HEK293 (cell line): ENCODE measurements around the gene SCN4B.

ENCODE experiments used
- CTCF ChIA-PET: fragments of 350-600 bp; formaldehyde crosslinking; extraction: SDS; loops from one replicate; lab custom pipeline; 2021; ENCODE audit warnings: antibody characterized with exemption; lab: Yijun Ruan, JAX
- POLR2A ChIA-PET: fragments of 300-600 bp; formaldehyde crosslinking; extraction: SDS; loops from one replicate; lab custom pipeline; 2020; ENCODE audit warnings: antibody characterized with exemption, inconsistent platforms; lab: Yijun Ruan, JAX
- H3K27ac ChIP-seq: fragments of 200-500 bp; sonication (Bioruptor generic); 2 replicates; pipeline ENCODE4 v1.5.1; 2014; ENCODE audit warnings: low read depth, low read length, control low read depth, inconsistent platforms; ENCODE audit errors: extremely low read depth
- H3K36me3 ChIP-seq, 2 experiments: fragments of 200-500 bp in 1 of 2; sonication (Bioruptor generic) in 1 of 2; 1 replicate in 1 of 2; 2 replicates in 1 of 2; pipeline ENCODE4 v1.5.1; 2014 to 2017; ENCODE audit warnings: inconsistent platforms in 2 of 2, low read length in 2 of 2; ENCODE audit not compliant: control insufficient read depth in 2 of 2, insufficient read depth in 1 of 2
- H3K4me1 ChIP-seq: fragments of 200-500 bp; sonication (Bioruptor generic); 2 replicates; pipeline ENCODE4 v1.5.1; 2014; ENCODE audit warnings: mild to moderate bottlenecking, low read length, inconsistent platforms; ENCODE audit not compliant: control insufficient read depth, insufficient read depth
- H3K4me3 ChIP-seq: 2 replicates; pipeline ENCODE4 v1.5.1; 2011; ENCODE audit warnings: low read depth, mild to moderate bottlenecking, control low read depth, low read length, moderate library complexity
- H3K9me3 ChIP-seq: fragments of 200-500 bp; sonication (Bioruptor generic); 2 replicates; pipeline ENCODE4 v1.5.1; 2014; ENCODE audit warnings: low read depth, low read length, inconsistent platforms; ENCODE audit not compliant: control insufficient read depth, insufficient read depth
- EGR2 ChIP-seq: fragments of 450-650 bp; formaldehyde crosslinking; IDR thresholded peaks from 2 replicates; pipeline ENCODE4 v1.5.1; 2016; ENCODE audit warnings: low read depth, missing biosample characterization, missing genetic modification characterization
- FEZF1 ChIP-seq: fragments of 450-650 bp; formaldehyde crosslinking; IDR thresholded peaks from 2 replicates; pipeline ENCODE4 v1.5.1; 2016; ENCODE audit warnings: missing biosample characterization, missing genetic modification characterization
- GLI2 ChIP-seq: fragments of 450-650 bp; formaldehyde crosslinking; IDR thresholded peaks from 2 replicates; pipeline ENCODE4; 2017; ENCODE audit warnings: missing biosample characterization, missing genetic modification characterization, low read depth, borderline replicate concordance
- IKZF3 ChIP-seq: fragments of 450-650 bp; IDR thresholded peaks from 2 replicates; pipeline ENCODE4 v1.5.0; 2018; ENCODE audit warnings: missing biosample characterization, mild to moderate bottlenecking, missing genetic modification characterization, moderate library complexity
- KLF16 ChIP-seq: fragments of 450-650 bp; formaldehyde crosslinking; IDR thresholded peaks from 2 replicates; pipeline ENCODE4 v1.5.1; 2017; ENCODE audit warnings: missing biosample characterization, missing genetic modification characterization
- KLF8 ChIP-seq: fragments of 450-650 bp; formaldehyde crosslinking; IDR thresholded peaks from 2 replicates; pipeline ENCODE4 v1.5.1; 2016; ENCODE audit warnings: missing biosample characterization, missing genetic modification characterization
- PRDM1 ChIP-seq: fragments of 450-650 bp; formaldehyde crosslinking; IDR thresholded peaks from 2 replicates; pipeline ENCODE4; 2016; ENCODE audit warnings: missing biosample characterization, missing genetic modification characterization
- PRDM4 ChIP-seq: fragments of 450-650 bp; formaldehyde crosslinking; IDR thresholded peaks from 2 replicates; pipeline ENCODE4 v1.5.1; 2017; ENCODE audit warnings: missing biosample characterization, missing genetic modification characterization
- SP3 ChIP-seq: fragments of 450-650 bp; formaldehyde crosslinking; IDR thresholded peaks from 2 replicates; pipeline ENCODE4 v1.5.1; 2016; ENCODE audit warnings: missing biosample characterization, missing genetic modification characterization
- WT1 ChIP-seq: fragments of 450-650 bp; formaldehyde crosslinking; IDR thresholded peaks from 2 replicates; pipeline ENCODE4 v1.5.1; 2016; ENCODE audit warnings: missing biosample characterization, missing genetic modification characterization
- ZBTB7A ChIP-seq: fragments of 450-650 bp; formaldehyde crosslinking; IDR thresholded peaks from 2 replicates; pipeline ENCODE4 v1.5.1; 2016; ENCODE audit warnings: low read depth, missing biosample characterization, missing genetic modification characterization
- ZFP37 ChIP-seq: fragments of 450-650 bp; formaldehyde crosslinking; IDR thresholded peaks from 2 replicates; pipeline ENCODE4 v1.5.1; 2016; ENCODE audit warnings: missing biosample characterization, missing genetic modification characterization
- ZNF121 ChIP-seq: fragments of 450-650 bp; formaldehyde crosslinking; IDR thresholded peaks from 2 replicates; pipeline ENCODE4 v1.5.1; 2016; ENCODE audit warnings: missing biosample characterization, missing genetic modification characterization
- ZNF19 ChIP-seq: fragments of 450-650 bp; formaldehyde crosslinking; IDR thresholded peaks from 2 replicates; pipeline ENCODE4; 2016; ENCODE audit warnings: missing biosample characterization, missing genetic modification characterization, low read depth
- ZNF23 ChIP-seq: fragments of 450-650 bp; formaldehyde crosslinking; IDR thresholded peaks from 2 replicates; pipeline ENCODE4 v1.5.1; 2016; ENCODE audit warnings: missing biosample characterization, missing genetic modification characterization, borderline replicate concordance
- ZNF266 ChIP-seq: fragments of 450-650 bp; formaldehyde crosslinking; IDR thresholded peaks from 2 replicates; pipeline ENCODE4 v1.5.1; 2016; ENCODE audit warnings: missing biosample characterization, missing genetic modification characterization, low read depth
- ZNF37A ChIP-seq: fragments of 450-650 bp; IDR thresholded peaks from 2 replicates; pipeline ENCODE4 v1.5.1; 2018; ENCODE audit warnings: missing biosample characterization, missing genetic modification characterization
- ZNF391 ChIP-seq: fragments of 450-650 bp; formaldehyde crosslinking; IDR thresholded peaks from 2 replicates; pipeline ENCODE4 v1.5.1; 2016; ENCODE audit warnings: low read depth, missing biosample characterization, missing genetic modification characterization, borderline replicate concordance
- ZNF48 ChIP-seq: fragments of 450-650 bp; formaldehyde crosslinking; IDR thresholded peaks from 2 replicates; pipeline ENCODE4 v1.5.1; 2016; ENCODE audit warnings: missing biosample characterization, missing genetic modification characterization
- ZNF501 ChIP-seq: fragments of 450-650 bp; formaldehyde crosslinking; IDR thresholded peaks from 2 replicates; pipeline ENCODE4 v1.5.1; 2016; ENCODE audit warnings: missing biosample characterization, missing genetic modification characterization
- ZNF544 ChIP-seq: fragments of 450-650 bp; formaldehyde crosslinking; IDR thresholded peaks from 2 replicates; pipeline ENCODE4 v1.5.0; 2017; ENCODE audit warnings: missing biosample characterization, missing genetic modification characterization
- ZNF561 ChIP-seq: fragments of 450-650 bp; IDR thresholded peaks from 2 replicates; pipeline ENCODE4 v1.5.1; 2018; ENCODE audit warnings: missing biosample characterization, missing genetic modification characterization, borderline replicate concordance
- ZNF621 ChIP-seq: fragments of 450-650 bp; formaldehyde crosslinking; IDR thresholded peaks from 2 replicates; pipeline ENCODE4 v1.5.1; 2017; ENCODE audit warnings: missing biosample characterization, missing genetic modification characterization
- ZNF626 ChIP-seq: fragments of 450-650 bp; sonication (Bioruptor Pico); formaldehyde crosslinking; IDR thresholded peaks from 2 replicates; pipeline ENCODE4 v1.5.1; 2018; ENCODE audit warnings: missing biosample characterization, missing genetic modification characterization, inconsistent platforms
- ZNF658 ChIP-seq: fragments of 450-650 bp; formaldehyde crosslinking; IDR thresholded peaks from 2 replicates; pipeline ENCODE4; 2016; ENCODE audit warnings: missing biosample characterization, missing genetic modification characterization
- ZNF664 ChIP-seq: fragments of 450-650 bp; formaldehyde crosslinking; IDR thresholded peaks from 2 replicates; pipeline ENCODE4 v1.5.1; 2016; ENCODE audit warnings: missing biosample characterization, missing genetic modification characterization
- ZNF701 ChIP-seq: fragments of 450-650 bp; formaldehyde crosslinking; IDR thresholded peaks from 2 replicates; pipeline ENCODE4 v1.5.1; 2016; ENCODE audit warnings: missing biosample characterization, missing genetic modification characterization
- ZSCAN16 ChIP-seq: fragments of 450-650 bp; formaldehyde crosslinking; IDR thresholded peaks from 2 replicates; pipeline ENCODE4 v1.5.1; 2016; ENCODE audit warnings: missing biosample characterization, missing genetic modification characterization
- ZSCAN5A ChIP-seq: fragments of 450-650 bp; formaldehyde crosslinking; IDR thresholded peaks from 2 replicates; pipeline ENCODE4 v1.5.1; 2016; ENCODE audit warnings: missing biosample characterization, missing genetic modification characterization
- TF ChIP-seq, protein P1 (sequence below): fragments of 450-650 bp; formaldehyde crosslinking; IDR thresholded peaks from 2 replicates; pipeline ENCODE4 v1.5.1; 2016; ENCODE audit warnings: missing biosample characterization, missing genetic modification characterization

SCN4B gene

GRCh38 chr11:118095967-118096367 lies 56.7 kb downstream of the SCN4B start (continued):
- no peak for TF ChIP-seq EGR2 (tag by site-specific recombination)
- TF ChIP-seq ZNF121 (tag by site-specific recombination): no peak
- no peak for TF ChIP-seq ZNF266 (tag by site-specific recombination)
- TF ChIP-seq, protein P1, sequence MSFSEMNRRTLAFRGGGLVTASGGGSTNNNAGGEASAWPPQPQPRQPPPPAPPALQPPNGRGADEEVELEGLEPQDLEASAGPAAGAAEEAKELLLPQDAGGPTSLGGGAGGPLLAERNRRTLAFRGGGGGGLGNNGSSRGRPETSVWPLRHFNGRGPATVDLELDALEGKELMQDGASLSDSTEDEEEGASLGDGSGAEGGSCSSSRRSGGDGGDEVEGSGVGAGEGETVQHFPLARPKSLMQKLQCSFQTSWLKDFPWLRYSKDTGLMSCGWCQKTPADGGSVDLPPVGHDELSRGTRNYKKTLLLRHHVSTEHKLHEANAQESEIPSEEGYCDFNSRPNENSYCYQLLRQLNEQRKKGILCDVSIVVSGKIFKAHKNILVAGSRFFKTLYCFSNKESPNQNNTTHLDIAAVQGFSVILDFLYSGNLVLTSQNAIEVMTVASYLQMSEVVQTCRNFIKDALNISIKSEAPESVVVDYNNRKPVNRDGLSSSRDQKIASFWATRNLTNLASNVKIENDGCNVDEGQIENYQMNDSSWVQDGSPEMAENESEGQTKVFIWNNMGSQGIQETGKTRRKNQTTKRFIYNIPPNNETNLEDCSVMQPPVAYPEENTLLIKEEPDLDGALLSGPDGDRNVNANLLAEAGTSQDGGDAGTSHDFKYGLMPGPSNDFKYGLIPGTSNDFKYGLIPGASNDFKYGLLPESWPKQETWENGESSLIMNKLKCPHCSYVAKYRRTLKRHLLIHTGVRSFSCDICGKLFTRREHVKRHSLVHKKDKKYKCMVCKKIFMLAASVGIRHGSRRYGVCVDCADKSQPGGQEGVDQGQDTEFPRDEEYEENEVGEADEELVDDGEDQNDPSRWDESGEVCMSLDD (tag by site-specific recombination): no peak
- no peak for TF ChIP-seq ZSCAN16 (tag by site-specific recombination)

DNA sequence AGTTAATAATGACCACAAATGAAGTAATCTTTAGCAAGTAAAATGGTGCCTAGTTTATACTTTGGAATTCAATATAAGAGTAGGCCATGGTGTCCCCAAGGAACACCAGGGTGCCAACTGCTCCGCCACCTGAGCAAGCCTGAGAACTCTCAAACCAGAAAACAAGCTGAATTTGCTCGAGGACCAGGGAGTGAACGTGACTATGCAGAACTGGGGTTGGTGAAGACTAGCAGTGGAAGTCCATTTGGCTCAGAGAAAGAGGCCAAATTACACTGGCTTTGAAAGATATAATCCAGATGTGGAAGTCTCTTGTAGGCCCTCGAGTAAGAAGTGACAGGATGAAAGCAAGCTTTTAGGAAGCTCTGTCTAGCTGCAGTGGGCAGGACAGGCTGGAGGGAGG lies 57.1 kb downstream of the SCN4B start:
- Histone ChIP-seq H3K4me3 (no peak overlapping the region), H3K4me1 (no peaks in the 10 kb centered on the region), H3K27ac (no peak overlapping the region), H3K36me3 (no peaks in the 10 kb centered on the region), H3K9me3 (no peaks in the 10 kb centered on the region)
- ChIA-PET CTCF (no interaction called here), POLR2A (no interaction called here)
- no peak for TF ChIP-seq ZNF701 (tag by site-specific recombination)
- no peak for TF ChIP-seq ZNF561 (tag by site-specific recombination)
- no peak for TF ChIP-seq PRDM1 (tag by site-specific recombination)
- no peak for TF ChIP-seq ZNF501 (tag by site-specific recombination)
- no peak for TF ChIP-seq ZNF664 (tag by site-specific recombination)
- no peak for TF ChIP-seq ZNF23 (tag by site-specific recombination)
- TF ChIP-seq PRDM4: no peak
- no peak for TF ChIP-seq FEZF1 (tag by site-specific recombination)
- TF ChIP-seq ZNF19 (tag by site-specific recombination): no peak
- no peak for TF ChIP-seq ZNF391 (tag by site-specific recombination)
- TF ChIP-seq SP3 (tag by site-specific recombination): no peak
- TF ChIP-seq ZNF544 (tag by site-specific recombination): no peak
- TF ChIP-seq GLI2 (tag by site-specific recombination): no peak
- TF ChIP-seq ZBTB7A (tag by site-specific recombination): no peak
- TF ChIP-seq ZNF48 (tag by site-specific recombination): no peak

DNA sequence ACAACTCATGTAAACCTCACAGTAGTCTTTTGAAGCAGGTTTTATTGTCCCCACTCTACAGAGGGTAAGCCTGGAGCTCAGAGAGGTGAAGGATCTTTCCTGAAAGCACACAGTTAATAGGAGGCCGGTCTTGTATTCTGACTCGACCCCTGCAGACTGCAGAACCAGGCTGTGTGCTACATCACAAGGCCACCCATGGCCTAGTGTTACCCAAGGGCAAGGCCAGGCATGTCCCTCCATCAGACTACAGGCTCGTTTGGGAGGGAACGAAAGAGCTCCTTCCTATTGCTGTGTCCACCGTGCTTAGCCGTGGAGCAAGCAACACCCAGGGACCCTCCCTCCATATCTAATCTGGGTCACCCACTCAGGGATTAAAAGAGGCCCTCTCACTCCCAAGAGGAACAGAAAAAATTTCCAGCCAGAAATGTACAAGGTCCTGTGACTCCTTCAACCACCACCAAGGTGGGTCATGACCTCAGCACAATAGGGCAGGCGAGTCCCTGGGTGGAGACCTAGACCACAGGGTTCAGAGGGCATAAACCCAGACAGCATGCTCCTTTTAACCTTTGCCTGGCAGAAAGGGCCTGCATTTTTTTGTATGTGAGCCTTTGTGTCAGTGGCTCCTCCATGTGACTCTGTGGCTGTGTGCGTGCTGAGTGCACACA lies 59.6 kb downstream of the SCN4B start:
- H3K9me3 ChIP-seq: no peaks in the 10 kb centered on the region
- no peaks in the 10 kb centered on the region for H3K4me1 ChIP-seq
- ChIA-PET POLR2A (no interaction called here), CTCF (no interaction called here)
- no peak overlapping the region for H3K4me3 ChIP-seq
- H3K27ac ChIP-seq: no peak overlapping the region
- H3K36me3 ChIP-seq: no peaks in the 10 kb centered on the region
- TF ChIP-seq ZNF37A (no peak), ZSCAN5A (tag by site-specific recombination) (no peak), ZNF658 (tag by site-specific recombination) (no peak), WT1 (no peak), IKZF3 (no peak), KLF8 (tag by site-specific recombination) (no peak), ZNF626 (tag by site-specific recombination) (no peak), ZFP37 (no peak), KLF16 (tag by site-specific recombination) (no peak), ZNF621 (no peak)
